ENCODE results near the gene SMYD1.
"Not testable (repeated sequence)": the region's sequence is repeated elsewhere in the genome, so short reads cannot be mapped to it uniquely, and the experiment has no call there.

SMYD1 gene

DNA sequence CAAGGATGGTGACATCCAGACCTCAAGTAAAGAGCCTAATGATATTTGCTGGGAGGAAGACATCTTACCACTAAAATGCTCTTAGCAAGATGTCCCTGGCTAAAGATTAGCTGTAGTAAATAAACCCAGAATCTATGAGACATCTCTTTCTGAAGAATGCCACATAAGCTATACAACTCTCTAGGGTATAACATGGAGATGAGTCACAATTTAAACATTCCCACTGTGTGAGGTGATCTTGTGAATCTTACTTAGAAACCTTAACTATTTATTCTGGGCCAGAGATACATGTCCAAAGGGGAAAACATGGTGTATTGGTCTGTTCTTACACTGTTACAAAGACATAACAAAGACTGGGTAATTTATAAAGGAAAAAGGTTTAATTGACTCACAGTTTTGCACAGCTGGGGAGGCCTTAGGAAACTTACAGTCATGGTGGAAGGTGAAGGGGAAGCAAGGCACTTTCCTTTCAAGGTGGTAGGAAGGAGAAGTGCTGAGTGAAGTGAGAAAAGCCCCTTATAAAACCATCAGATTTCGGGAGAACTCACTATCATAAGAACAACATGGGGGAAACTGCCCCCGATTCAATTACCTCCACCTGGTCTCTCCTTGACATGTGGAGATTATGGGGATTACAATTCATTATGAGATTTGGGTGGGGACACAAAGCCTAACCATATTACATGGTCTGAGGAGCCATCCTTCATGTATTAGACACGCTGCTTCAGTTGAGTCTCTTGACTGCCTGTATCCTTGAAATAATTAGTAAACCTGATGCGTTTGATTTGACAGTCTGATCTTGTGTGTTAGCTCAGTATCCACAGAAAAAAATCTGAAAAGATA is 29.1 kb upstream of the SMYD1 start:
- Histone ChIP-seq H3K36me3 (ENCODE audit: control insufficient read depth in 1 of 2, insufficient read depth in 2 of 2, low read length in 2 of 2) (peaks cover 9 to 21% of the 10 kb centered on the region in 2 donors), H3K27ac (ENCODE audit: low read length) (no peak overlapping the region), H3K4me1 (ENCODE audit: control insufficient read depth in 1 of 2, insufficient read depth in 2 of 2, low read length in 2 of 2) (no peaks in the 10 kb centered on the region), H3K9me3 (ENCODE audit: control insufficient read depth in 1 of 2, low read length in 2 of 2) (no peaks in the 10 kb centered on the region), H3K27me3 (ENCODE audit: low read depth, low read length) (no peaks in the 10 kb centered on the region), H3K4me3 (ENCODE audit: low read depth in 1 of 2, low read length in 2 of 2) (no peak overlapping the region)

DNA sequence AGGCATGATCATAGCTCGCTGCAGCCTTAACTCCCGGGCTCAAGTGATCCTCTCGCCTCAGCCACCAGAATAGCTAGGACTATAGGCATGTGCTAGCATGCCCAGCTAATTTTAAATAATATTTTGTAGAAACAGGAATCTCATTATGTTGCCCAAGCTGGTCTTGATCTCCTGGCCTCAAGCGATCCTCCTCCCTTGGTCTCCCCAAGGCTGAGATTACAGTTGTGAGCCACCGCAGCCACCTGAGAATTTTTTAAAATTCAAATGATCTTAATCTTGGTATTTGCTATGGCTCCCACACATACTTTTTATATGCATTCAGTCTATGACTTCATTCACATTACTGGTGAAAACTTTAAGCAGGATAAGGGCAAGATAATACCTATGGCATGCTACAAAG is 25.1 kb upstream of the SMYD1 start:
- no peaks in the 10 kb centered on the region for H3K27me3 ChIP-seq (ENCODE audit: low read depth, low read length)
- no peaks in the 10 kb centered on the region for H3K9me3 ChIP-seq (ENCODE audit: control insufficient read depth in 1 of 2, low read length in 2 of 2)
- H3K27ac ChIP-seq (ENCODE audit: low read length) = no peak overlapping the region
- H3K4me3 ChIP-seq (ENCODE audit: low read depth in 1 of 2, low read length in 2 of 2) = no peak overlapping the region
- H3K36me3 ChIP-seq (ENCODE audit: control insufficient read depth in 1 of 2, insufficient read depth in 2 of 2, low read length in 2 of 2) = no peaks in the 10 kb centered on the region
- no peaks in the 10 kb centered on the region for H3K4me1 ChIP-seq (ENCODE audit: control insufficient read depth in 1 of 2, insufficient read depth in 2 of 2, low read length in 2 of 2)

DNA sequence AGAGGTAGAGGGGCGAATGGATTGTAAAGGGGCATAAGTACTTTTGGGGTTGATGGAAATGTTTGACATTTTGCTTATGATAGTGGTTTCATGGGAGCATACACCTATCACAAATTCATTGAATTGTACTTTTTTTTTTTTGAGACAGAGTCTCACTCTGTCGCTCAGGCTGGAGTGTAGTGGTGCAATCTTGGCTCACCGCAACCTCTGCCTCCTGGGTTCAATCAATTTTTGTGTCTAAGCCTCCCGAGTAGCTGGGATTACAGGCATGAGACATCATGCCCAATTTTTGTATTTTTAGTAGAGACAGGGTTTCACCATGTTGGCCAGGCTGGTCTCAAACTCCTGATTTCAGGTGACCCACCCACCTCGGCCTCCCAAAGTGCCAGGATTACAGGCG is 22.1 kb upstream of the SMYD1 start:
- H3K4me3 ChIP-seq (ENCODE audit: low read depth in 1 of 2, low read length in 2 of 2); H3K9me3 ChIP-seq (ENCODE audit: control insufficient read depth in 1 of 2, low read length in 2 of 2); H3K27ac ChIP-seq (ENCODE audit: low read length); H3K27me3 ChIP-seq (ENCODE audit: low read depth, low read length); H3K36me3 ChIP-seq (ENCODE audit: control insufficient read depth in 1 of 2, insufficient read depth in 2 of 2, low read length in 2 of 2); H3K4me1 ChIP-seq (ENCODE audit: control insufficient read depth in 1 of 2, insufficient read depth in 2 of 2, low read length in 2 of 2): not testable (repeated sequence)

DNA sequence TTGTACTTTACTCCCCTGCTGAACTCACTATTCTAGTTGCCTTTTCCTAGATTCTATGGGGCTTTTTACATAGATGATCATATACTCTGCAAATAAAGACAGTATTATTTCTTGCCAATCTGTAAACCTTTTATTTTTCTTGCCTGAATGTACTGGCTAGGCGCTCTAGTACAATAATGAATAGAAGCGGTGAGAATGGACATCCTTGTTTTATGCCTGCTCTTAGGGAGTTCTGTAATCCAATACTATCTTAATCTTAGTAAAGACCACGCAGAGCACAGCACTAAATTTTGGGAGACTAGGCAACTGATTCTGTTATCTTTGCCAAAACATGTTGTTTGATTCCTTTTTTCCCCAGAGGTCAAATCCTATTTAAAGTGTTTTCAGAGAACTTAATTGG is 19.1 kb upstream of the SMYD1 start:
- Histone ChIP-seq H3K27ac (ENCODE audit: low read length) (no peak overlapping the region), H3K4me3 (ENCODE audit: low read depth in 1 of 2, low read length in 2 of 2) (no peak overlapping the region)

DNA sequence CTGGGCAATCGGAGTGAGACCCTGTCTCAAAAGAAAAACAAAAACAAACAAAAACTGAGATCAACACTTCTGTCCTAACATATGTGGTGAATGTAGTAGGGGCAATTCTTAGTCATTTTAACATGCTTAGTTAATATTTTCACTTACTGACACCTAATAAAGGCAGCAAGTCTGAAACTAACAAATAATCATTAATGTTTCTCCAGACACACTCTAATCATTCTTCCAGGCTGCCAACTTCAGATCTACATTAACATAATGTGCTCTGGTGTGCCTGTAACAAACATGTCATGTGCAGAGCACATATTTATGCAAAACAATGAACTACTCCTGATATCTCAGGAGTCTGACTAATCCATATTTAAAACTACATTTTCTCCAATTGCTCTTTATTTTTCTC is 18.0 kb upstream of the SMYD1 start:
- Histone ChIP-seq H3K27me3 (ENCODE audit: low read depth, low read length) (no peaks in the 10 kb centered on the region), H3K36me3 (ENCODE audit: control insufficient read depth in 1 of 2, insufficient read depth in 2 of 2, low read length in 2 of 2) (no peaks in the 10 kb centered on the region), H3K9me3 (ENCODE audit: control insufficient read depth in 1 of 2, low read length in 2 of 2) (no peaks in the 10 kb centered on the region), H3K4me3 (ENCODE audit: low read depth in 1 of 2, low read length in 2 of 2) (no peak overlapping the region), H3K27ac (ENCODE audit: low read length) (no peak overlapping the region), H3K4me1 (ENCODE audit: control insufficient read depth in 1 of 2, insufficient read depth in 2 of 2, low read length in 2 of 2) (peaks cover 7 to 26% of the 10 kb centered on the region in 2 donors)

More for the DNA sequence above, 19.1 kb upstream of the SMYD1 start:
- no peaks in the 10 kb centered on the region for H3K9me3 ChIP-seq (ENCODE audit: control insufficient read depth in 1 of 2, low read length in 2 of 2)
- no peaks in the 10 kb centered on the region for H3K36me3 ChIP-seq (ENCODE audit: control insufficient read depth in 1 of 2, insufficient read depth in 2 of 2, low read length in 2 of 2)
- H3K4me1 ChIP-seq (ENCODE audit: control insufficient read depth in 1 of 2, insufficient read depth in 2 of 2, low read length in 2 of 2) = peaks cover 0 to 15% of the 10 kb centered on the region in 2 donors
- H3K27me3 ChIP-seq (ENCODE audit: low read depth, low read length) = no peaks in the 10 kb centered on the region

DNA sequence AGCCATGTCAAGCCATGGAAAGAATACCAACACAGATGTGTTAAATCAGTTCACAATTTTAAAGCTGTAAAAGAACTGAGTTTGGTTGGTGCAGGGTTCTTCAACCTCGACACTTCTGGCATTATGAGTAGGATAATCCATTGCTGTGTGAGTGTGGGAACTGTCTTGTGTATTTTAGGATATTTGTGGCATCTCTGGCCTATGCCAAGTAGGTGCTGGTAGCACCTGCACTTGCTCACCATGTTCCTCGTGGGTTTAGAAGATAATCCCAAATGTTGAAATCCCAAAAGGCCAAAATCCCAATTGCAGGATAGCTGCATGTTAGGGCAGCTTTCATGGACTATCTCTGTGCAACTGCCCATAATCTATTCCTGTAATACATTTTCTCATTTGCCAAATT is 15.8 kb upstream of the SMYD1 start:
- Histone ChIP-seq H3K27me3 (ENCODE audit: low read depth, low read length) (no peaks in the 10 kb centered on the region), H3K27ac (ENCODE audit: low read length) (no peak overlapping the region), H3K9me3 (ENCODE audit: control insufficient read depth in 1 of 2, low read length in 2 of 2) (no peaks in the 10 kb centered on the region), H3K4me3 (ENCODE audit: low read depth in 1 of 2, low read length in 2 of 2) (no peak overlapping the region), H3K4me1 (ENCODE audit: control insufficient read depth in 1 of 2, insufficient read depth in 2 of 2, low read length in 2 of 2) (peaks cover 11 to 27% of the 10 kb centered on the region in 2 donors), H3K36me3 (ENCODE audit: control insufficient read depth in 1 of 2, insufficient read depth in 2 of 2, low read length in 2 of 2) (no peaks in the 10 kb centered on the region)

DNA sequence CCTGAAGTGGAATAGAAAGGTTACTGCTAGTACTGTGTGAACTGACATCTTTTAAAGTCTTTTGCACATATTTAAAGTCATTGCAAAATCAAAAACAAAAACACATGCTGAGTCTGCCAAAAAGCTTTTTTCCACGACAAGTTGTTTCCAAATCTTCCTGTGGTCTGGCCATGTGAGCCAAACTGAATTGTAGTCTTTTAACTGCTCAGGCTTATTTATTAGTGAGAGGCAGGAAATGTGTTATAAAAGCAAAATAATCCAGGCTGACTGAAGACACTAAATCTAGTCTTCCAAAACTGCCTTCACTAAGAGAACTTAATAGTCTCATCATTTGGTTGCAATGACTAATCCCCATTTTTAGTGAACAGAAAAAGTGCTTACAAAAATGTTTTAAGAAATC is 14.3 kb upstream of the SMYD1 start:
- peak overlapping the region; percentile 30 for H3K27ac ChIP-seq (ENCODE audit: low read length)

DNA sequence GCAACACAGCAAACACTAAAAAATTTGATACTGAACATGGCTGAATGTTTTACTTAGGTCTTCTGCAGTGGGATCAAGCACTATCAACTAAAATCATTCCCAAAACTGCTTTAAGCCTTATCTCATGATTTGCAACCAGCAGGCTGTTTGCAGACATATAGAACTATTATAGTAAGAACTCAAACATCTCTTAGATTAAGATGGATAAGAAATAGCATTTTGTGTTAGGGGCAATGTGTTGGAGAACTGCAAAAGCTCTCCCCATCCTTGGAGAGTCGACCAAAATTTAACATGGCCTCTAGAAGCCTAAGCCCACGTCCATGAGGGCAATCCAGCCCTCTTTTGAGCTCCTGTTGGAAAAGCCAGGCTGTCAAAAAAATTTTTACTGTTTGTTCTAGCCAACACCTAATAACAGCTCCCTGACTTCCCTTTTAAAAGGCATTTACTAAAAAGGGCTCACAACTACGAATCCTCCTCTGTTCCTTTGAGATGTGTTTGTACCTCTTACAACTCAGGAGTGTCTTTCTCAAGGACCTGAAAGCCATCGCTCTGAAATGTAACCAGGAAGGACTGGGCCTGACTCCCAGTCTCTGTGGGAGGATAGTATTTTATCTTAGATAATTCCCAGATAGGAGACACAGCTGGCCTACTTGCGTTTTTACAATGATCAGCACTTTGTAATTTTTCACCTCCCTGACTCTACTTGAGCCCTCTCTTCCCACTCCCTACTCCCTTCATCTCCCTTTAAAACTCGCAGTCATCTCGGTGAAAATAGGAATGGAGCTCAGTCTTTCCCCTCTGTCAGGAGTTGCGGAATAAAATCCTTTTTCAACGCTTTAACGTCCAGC is 13.5 kb upstream of the SMYD1 start:
- H3K9me3 ChIP-seq (ENCODE audit: control insufficient read depth in 1 of 2, low read length in 2 of 2) = no peaks in the 10 kb centered on the region
- H3K4me3 ChIP-seq (ENCODE audit: low read depth in 1 of 2, low read length in 2 of 2) = peak overlapping the region; percentile 79 to 97
- peak overlapping the region; percentile 96 for H3K27ac ChIP-seq (ENCODE audit: low read length)
- no peaks in the 10 kb centered on the region for H3K27me3 ChIP-seq (ENCODE audit: low read depth, low read length)
- peaks cover 11 to 27% of the 10 kb centered on the region in 2 donors for H3K4me1 ChIP-seq (ENCODE audit: control insufficient read depth in 1 of 2, insufficient read depth in 2 of 2, low read length in 2 of 2)
- H3K36me3 ChIP-seq (ENCODE audit: control insufficient read depth in 1 of 2, insufficient read depth in 2 of 2, low read length in 2 of 2) = no peaks in the 10 kb centered on the region

More for the DNA sequence above, 14.3 kb upstream of the SMYD1 start:
- Histone ChIP-seq H3K36me3 (ENCODE audit: control insufficient read depth in 1 of 2, insufficient read depth in 2 of 2, low read length in 2 of 2) (no peaks in the 10 kb centered on the region), H3K4me3 (ENCODE audit: low read depth in 1 of 2, low read length in 2 of 2) (peak overlapping the region; percentile 79 to 97), H3K27me3 (ENCODE audit: low read depth, low read length) (no peaks in the 10 kb centered on the region), H3K4me1 (ENCODE audit: control insufficient read depth in 1 of 2, insufficient read depth in 2 of 2, low read length in 2 of 2) (peaks cover 11 to 27% of the 10 kb centered on the region in 2 donors), H3K9me3 (ENCODE audit: control insufficient read depth in 1 of 2, low read length in 2 of 2) (no peaks in the 10 kb centered on the region)

DNA sequence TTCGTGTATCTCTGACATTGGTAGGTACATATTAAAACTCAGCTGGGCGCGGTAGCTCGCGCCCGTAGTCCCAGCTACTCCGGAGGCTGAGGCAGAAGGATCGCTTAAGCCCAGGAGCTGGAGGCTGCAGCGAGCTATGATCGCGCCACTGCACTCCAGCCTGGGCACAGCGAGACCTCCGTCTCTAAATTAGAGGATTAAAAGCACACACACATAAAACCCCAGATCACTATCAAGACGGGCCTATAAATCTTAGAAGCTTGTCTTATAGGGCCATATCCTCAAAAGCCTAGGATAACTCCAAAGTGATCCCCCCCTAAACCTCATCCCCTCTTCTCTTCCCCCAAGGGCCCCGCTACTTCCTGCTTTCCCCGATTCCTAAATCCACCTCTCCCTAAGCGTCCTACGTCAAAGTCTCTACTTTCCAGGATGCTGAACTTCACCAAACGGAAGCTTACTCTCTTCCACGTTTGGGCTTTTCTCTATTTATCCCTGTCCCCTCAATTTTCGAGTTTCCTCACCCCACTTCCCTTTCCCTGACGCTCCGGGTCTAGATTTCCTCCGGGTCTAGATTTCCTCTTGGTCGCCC is 12.7 kb upstream of the SMYD1 start:
- Histone ChIP-seq H3K4me1 (ENCODE audit: control insufficient read depth in 1 of 2, insufficient read depth in 2 of 2, low read length in 2 of 2) (peaks cover 11 to 27% of the 10 kb centered on the region in 2 donors), H3K9me3 (ENCODE audit: control insufficient read depth in 1 of 2, low read length in 2 of 2) (no peaks in the 10 kb centered on the region), H3K27me3 (ENCODE audit: low read depth, low read length) (no peaks in the 10 kb centered on the region), H3K27ac (ENCODE audit: low read length) (peak overlapping the region; percentile 96), H3K36me3 (ENCODE audit: control insufficient read depth in 1 of 2, insufficient read depth in 2 of 2, low read length in 2 of 2) (no peaks in the 10 kb centered on the region), H3K4me3 (ENCODE audit: low read depth in 1 of 2, low read length in 2 of 2) (peak overlapping the region; percentile 79 to 97)

DNA sequence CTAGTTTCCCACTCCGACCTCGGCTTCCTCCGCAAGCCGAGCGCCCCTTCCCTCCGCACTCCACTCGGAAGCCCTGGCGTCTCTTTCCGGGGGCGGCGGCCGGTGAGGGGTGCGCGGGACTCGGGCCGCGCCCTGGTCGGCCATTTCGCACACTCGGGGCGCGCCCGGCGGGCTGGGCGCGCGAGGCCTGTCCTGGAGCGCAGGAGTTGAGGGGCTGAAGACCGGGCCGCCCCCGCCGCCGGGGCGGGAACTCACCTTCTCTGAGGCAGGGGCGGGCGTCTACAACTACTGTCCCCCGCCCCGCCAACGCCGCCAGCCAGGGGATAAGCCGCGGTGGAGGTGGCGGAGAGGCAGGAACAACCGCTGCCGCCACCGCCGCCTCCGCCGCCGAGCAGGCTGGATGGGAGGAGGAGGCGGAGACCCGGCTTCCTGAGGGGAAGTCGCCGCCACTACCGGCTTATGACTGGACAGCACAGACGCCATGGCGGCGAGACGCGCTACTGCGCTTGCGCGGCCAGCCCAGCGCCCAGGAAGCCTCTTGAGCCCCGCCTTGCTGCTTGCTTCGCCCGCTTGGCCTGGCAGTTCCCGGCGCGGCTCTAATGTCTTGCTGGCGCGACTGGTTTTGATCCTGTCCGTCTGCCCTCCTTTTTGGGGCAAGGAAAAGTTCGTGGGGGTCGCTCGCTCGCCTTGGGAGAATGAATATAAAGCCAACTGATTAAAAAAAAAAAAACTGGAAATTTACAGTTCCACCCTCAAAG is 12.1 kb upstream of the SMYD1 start, which contains the start of gene KRCC1:
TSS of gene KRCC1 (minus strand) at position 413 of the 758 bp plus-strand sequence. CDS start 27,220 bp downstream, outside the sequence.
- Histone ChIP-seq H3K4me1 (ENCODE audit: control insufficient read depth in 1 of 2, insufficient read depth in 2 of 2, low read length in 2 of 2) (peaks cover 14 to 27% of the 10 kb centered on the region in 2 donors), H3K27me3 (ENCODE audit: low read depth, low read length) (no peaks in the 10 kb centered on the region), H3K27ac (ENCODE audit: low read length) (peak within 1 kb of the TSS; percentile 96), H3K36me3 (ENCODE audit: control insufficient read depth in 1 of 2, insufficient read depth in 2 of 2, low read length in 2 of 2) (no peaks in the 10 kb centered on the region), H3K9me3 (ENCODE audit: control insufficient read depth in 1 of 2, low read length in 2 of 2) (no peaks in the 10 kb centered on the region), H3K4me3 (ENCODE audit: low read depth in 1 of 2, low read length in 2 of 2) (peak within 1 kb of the TSS; percentile 79 to 97)
